IPS-NIHi11 (cell line): ENCODE results near the gene FBXL5.
A peak's percentile ranks its signal among the peaks of the same experiment; 100 is the strongest.

ENCODE experiments used
- DNase-seq: peaks from one replicate; pipeline ENCODE4 v3.0.0; 2012; ENCODE audit warnings: mixed read lengths, low spot score

FBXL5 gene, protein sequence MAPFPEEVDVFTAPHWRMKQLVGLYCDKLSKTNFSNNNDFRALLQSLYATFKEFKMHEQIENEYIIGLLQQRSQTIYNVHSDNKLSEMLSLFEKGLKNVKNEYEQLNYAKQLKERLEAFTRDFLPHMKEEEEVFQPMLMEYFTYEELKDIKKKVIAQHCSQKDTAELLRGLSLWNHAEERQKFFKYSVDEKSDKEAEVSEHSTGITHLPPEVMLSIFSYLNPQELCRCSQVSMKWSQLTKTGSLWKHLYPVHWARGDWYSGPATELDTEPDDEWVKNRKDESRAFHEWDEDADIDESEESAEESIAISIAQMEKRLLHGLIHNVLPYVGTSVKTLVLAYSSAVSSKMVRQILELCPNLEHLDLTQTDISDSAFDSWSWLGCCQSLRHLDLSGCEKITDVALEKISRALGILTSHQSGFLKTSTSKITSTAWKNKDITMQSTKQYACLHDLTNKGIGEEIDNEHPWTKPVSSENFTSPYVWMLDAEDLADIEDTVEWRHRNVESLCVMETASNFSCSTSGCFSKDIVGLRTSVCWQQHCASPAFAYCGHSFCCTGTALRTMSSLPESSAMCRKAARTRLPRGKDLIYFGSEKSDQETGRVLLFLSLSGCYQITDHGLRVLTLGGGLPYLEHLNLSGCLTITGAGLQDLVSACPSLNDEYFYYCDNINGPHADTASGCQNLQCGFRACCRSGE

DNA sequence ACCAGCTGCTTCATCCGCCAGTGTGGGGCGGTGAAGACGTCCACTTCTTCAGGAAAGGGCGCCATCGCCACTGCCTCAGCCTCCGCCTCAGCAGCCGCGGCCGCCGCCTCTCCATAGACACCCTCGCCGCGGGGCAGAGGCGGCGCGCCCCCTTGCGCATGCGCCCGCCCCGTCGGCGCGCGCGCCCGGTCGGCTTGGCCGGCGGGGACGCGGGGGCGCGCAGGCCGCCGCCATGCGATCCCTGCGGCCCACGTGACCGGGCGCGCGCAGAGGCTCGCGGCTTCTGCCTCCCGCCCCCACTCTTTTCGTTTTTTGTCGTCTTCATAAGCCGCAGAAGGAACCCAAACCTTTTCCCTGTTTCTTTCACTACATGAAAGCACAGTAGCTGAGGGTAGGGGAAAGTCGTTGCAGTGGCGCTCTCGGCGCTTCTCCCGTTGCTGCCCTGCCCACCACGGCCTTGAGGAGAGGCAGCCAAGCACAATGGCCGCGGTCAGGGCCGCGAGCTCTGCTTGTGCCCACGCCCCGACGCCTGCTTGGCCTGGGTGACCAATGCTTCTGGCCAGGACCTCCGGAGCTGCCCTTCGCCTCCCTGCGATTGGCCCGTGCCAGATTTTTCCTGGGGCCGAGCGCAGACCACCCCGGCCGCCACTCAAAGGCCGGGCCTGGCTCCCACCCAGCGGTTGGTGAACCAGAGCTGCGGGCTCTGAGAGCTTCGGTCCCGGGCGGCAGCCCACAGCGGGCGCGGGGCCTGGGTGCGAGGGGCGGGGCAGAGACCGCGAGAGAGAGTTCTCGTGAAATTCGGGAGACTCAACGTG is at the start of gene FBXL5:
TSS of gene FBXL5 (minus strand) at position 135 of the 815 bp plus-strand sequence. CDS start at position 65, 70 bp downstream.
- DNase-seq: peak; percentile 98

DNA sequence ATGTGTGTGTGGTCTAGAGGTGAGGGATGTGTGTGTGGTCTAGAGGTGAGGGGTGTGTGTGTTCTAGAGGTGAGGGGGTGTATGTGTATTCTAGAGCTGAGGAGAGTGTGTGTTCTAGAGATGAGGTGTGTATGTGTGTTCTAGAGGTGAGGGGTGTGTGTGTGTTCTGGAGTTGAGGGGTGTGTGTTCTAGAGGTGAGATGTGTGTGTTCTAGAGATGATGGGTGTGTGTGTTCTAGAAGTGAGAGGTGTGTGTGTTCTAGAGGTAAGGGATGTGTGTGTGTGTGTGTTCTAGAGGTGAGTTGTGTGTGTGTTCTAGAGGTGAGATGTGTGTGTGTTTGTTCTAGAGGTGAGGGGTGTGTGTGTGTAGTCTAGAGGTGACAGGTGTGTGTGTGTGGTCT is 49.0 kb upstream of the FBXL5 start:
- no peak for DNase-seq

DNA sequence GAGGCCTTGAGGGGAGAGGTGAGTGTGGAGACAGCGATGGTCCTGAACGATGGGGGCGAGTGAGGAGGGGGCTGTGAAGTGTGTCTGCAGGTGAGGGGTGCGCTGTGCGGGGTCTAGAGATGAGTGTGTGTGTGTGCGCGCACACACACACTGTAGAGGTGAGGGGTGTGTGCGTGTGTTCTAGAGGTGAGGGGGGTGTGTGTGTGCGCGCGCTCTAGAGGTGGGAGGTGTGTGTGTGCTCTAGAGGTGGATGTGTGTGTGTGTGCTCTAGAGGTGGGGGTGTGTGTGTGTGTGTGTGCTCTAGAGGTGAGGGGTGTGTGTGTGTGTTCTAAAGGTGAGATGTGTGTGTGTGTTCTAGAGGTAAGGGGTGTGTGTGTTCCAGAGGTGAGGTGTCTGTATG is 48.3 kb upstream of the FBXL5 start:
- no peak for DNase-seq

- peak; percentile 51 for DNase-seq
Measured at GRCh38 chr4:15702941-15703403, 47.8 kb upstream of the FBXL5 start, which contains the start of gene BST1. TSS of gene BST1 (plus strand) at chr4:15703065. CDS start at chr4:15703145, 80 bp downstream.

DNA sequence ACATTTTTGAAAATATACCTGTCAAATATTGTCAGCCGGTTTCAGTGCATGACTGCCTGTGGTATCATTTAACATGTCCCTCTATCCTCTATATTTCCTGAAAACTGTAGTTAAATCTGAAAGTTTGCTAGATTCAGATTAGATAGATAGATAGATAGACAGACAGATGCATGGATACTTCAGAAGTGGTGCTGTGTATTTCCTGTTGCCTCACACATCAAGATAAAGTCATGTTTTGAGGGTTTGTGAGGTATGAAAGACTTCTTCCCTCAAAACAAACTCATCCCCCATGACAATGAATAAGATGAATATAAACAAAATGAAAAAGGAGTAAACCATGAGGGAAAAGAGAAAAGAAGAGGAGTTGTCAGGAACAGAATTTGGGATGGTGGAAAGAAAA is 41.7 kb upstream of the FBXL5 start:
- no peak for DNase-seq

DNA sequence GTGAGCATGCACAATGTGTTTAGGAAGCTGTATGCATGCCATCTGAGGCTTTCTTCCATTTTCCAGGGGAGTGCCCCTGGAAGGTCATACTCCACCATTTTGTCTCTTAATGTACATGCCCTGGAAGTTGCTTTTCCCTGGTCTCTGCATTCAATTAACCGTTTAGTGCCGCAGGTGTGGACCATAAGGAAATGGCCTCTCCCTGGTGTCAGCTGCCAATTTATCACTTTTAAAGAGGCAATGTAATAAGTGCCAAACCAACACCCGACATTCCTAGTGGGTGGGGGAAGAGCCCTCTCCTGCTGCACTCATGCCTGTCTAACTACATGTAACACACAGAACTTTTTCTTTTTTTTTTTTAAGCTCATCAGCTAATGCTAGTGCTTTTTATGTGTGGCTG is 40.6 kb upstream of the FBXL5 start:
- DNase-seq: no peak

DNA sequence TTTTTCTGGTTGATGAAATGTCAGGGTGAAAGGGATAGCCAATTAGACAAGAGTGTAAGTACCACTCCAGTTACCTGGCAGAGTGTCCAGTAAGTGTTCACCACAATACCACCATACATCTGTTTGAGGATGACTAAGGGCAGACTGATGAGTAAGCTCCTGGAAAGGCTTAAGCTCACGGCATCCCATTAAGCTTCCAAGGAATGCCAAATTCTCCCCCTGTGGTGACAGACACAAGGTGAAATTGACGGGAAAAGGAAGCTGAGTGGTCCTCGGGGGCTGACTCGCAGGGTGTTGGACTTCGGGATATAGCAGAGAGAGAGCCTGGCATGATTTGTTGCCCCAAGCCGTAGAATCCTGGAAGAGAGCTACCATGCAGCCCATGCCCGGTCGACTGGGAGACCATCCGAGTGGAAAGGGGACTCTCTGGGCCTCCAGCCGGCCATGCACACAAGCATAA is 40.1 kb upstream of the FBXL5 start:
- DNase-seq: peak; percentile 23

GRCh38 chr4:15694431-15694830 is 39.3 kb upstream of the FBXL5 start:
- DNase-seq: no peak

DNA sequence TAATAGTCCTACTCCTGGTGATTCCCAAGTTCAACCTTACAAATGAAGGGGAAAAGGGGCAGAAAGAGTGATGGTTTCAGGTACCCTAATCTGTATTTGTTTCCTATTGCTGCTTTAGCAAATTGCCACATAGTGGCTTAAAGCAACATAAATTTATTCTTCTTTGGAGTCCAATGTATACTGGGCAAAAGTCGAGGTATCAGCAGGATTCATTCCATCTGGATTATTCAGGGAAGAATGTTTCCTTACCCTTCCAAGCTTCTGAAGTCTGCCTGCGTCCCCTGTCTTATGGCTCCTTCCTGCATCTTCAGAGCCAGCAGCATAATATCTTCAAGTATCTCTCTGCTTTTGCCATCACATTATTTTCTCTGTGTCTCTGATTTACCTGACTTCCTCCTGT is 37.4 kb upstream of the FBXL5 start:
- no peak for DNase-seq

GRCh38 chr4:15691346-15692135 is 36.4 kb upstream of the FBXL5 start:
- no peak for DNase-seq

DNA sequence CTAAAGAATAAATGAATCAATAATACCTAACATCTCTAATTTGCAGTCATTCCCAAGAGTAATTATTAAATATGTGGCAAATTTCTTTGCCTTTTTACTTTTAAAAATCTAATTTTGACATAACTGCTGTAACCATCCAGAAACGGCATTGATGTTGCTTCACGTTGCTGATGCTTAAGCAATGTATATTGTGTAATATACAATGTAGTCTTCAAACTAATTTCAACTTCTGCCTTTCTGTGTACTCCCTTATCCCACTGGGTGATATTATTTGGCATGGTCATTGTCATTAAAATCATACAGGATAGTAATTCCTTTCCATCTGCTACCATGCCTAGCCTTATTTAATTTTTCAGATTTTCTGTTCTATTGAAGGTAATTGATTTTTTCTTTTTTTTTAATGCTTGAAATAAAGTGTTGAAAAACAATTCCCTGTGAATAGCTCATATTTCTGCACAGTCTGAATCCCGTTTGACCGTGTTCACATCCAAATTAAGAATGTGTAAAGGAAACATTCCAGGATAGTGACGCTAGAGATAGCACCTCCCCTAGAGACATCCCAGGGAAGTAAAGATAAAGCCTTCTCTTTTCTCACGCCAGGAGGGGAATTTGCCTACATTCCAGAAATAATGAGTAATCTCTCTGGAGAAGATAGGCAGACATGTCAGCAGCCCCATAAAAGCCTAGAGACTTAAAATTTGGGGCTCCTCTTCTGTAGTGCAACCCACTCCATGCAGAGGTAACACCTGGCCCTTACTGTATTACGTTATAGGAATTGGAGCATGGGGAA is 35.1 kb upstream of the FBXL5 start:
- DNase-seq: peak; percentile 18

DNA sequence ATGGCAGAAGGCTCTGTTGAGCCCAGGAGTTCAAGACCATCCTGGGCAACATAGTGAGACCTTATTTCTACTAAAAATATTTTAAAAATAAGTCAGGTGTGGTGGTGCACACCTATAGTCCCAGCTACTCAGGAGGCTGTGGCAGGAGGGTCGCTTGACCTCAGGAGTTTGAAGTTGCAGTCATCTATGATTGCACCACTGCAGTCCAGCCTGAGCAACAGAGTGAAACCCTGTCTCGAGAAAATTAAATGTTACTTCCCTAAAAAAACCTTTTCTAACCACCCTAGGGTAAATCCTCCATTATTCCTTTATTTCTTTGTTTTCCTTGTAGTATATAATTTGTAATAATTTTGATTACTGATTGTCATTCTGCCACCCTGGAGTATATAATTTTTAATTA is 34.4 kb upstream of the FBXL5 start:
- DNase-seq: no peak

- DNase-seq: no peak
Measured at GRCh38 chr4:15688051-15688450, 32.9 kb upstream of the FBXL5 start.

DNA sequence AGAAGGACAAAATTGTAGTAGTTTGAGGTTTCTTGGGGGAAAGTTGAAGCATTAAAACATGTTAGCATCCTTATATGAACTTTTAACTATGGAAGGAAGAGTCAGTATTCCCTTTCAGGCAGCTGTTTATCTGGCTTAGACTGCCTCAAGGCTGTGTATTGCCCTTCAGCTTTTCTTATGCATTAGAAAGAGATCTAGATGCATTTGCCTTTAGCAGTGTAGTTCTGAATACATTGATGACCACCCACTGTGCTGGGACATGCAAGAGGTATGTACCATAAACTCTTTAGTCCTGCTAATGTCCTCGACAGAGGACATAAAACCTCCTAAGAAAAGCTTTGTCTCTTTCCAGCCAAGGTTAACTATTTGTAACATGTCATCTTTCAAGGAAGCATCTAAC is 29.3 kb upstream of the FBXL5 start:
- peak; percentile 12 for DNase-seq

DNA sequence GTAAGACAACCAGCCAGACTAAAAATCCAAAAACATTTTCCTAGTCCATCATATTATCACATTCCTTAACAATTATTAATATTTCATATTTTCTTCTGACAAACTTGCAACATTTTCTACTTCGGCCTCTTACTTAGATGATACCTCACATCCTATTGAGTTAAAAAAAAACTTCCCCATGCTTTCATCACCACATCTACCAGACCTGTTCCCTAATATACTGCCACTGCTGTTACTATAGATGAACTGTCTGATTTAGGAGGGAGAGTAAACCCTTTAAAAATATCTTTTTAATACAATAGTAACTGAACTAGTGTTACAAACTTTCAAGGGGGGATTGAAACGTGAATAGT is 28.0 kb upstream of the FBXL5 start:
- no peak for DNase-seq

DNA sequence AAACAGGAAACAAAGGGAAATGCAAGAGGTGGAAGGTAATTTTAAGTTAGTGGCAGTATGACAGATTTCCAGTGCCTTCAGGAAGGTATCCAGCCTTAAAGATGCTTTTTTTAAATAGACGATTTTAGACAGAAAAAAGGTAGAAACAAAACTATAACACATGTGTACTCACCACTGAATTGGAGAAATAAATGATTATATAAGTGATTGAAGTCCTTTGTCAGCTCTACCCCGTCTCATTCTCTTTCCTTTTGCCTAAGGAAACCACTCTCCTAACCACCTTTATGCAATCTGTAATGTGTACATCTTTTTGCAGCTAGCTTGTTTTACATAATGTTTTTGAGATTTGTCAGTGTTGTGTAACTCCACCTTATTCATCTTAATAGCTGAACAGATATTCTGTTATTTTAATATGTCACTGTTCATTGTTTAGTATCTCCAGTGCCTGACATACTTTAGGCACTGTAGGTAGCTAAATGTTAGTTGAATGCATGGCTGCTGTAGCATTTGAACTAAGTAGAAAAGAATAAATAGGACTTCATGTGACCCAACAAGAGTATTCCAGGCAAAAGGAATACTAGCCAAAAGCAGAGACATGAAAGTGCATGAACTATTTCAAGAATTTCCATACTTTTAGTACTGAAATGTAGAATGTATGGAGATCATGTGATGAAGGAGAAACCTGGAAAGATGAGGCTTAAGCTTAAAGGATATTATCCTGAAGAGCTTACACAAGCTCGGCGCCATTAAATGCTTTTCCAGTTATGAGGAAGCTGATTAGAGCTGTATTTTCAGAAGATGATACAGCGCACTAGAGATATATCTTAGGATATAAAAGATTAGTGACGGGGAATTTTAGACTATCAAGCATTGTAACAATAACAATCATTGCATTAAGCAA is 27.3 kb upstream of the FBXL5 start:
- no peak for DNase-seq

DNA sequence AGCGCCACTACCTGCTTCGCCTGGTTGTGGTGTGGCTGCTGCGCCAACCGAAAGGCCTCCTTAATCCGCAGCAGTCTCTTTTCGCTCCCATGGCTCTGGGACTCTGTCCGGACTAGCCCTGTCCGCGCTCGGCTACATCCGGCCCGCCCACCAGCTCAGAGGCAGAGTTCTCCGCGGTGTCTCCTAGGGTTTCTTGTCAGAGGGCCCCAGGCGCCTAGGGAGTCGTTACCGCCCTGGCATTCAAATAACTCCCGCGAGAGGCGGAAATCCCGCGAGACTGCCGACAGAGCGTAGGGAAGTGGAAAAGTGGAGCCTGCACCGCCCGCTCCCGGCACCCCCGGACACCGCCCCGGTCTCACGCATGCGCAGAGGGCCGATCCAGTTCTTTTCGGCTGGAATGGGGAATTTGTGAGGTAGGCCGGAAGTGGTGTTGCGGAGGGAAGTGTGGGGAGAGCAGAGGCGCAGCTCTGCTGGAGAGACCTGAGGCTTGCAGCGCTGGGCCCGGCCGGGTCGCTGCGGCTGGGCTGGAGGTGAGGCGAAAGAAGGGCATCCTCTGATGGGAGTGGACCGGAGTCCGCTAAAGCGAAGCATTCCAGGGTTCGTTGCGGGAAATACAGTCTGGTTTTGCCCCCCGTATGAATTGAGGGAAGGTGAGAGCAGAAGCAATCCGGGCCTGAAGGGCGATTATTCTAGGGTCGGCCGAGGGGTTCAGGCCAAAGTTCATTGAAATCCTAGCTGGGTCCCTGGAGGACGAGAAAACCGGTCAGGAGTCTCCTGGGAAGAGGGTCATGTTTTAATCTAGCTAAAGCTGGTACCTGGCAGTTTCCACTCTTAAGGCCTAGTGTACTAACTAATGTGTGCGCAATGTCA is 26.4 kb upstream of the FBXL5 start, which contains the start of gene FAM200B:
TSS of gene FAM200B (plus strand) at position 456 of the 870 bp plus-strand sequence. CDS start 5,151 bp downstream, outside the sequence.
- DNase-seq: peak; percentile 97

- no peak for DNase-seq
Measured at GRCh38 chr4:15681067-15681371, 25.9 kb upstream of the FBXL5 start.

- peak; percentile 19 for DNase-seq
Measured at GRCh38 chr4:15677507-15677988, 22.4 kb upstream of the FBXL5 start.
